Measurements from ENCODE around the gene RTKN. TPM values are rescaled to one million over a fixed set of nuclear protein-coding genes. Genes with fewer than 3 reads are reported as not detected.
A peak's percentile ranks its signal among the peaks of the same experiment; 100 is the strongest.

The RTKN gene
- total RNA-seq, 1 experiment from 2014 or later: 94.0 TPM

GRCh38 chr2:74474899-74475298 lies 33.2 kb upstream of the RTKN start:
- Histone ChIP-seq H3K79me2 (ENCODE audit: insufficient read depth, low read length) (peaks cover 10% of the 10 kb centered on the region), H3K4me3 (replicated peaks in 1 of 2; ENCODE audit: low read depth in 1 of 2, low read length in 2 of 2) (no peak overlapping the region), H3K27me3 (ENCODE audit: insufficient read depth, low read length) (no peaks in the 10 kb centered on the region), H3K36me3 (ENCODE audit: control insufficient read depth in 1 of 2, insufficient read depth in 2 of 2, low read length in 2 of 2) (peaks cover 15 to 17% of the 10 kb centered on the region in 2 experiments; a peak in 3 of 4 replicates), H3K27ac (ENCODE audit: low read depth, low read length) (no peak overlapping the region), H3K9me3 (ENCODE audit: control insufficient read depth in 1 of 2, insufficient read depth in 1 of 2, low read depth in 1 of 2, low read length in 2 of 2) (no peaks in the 10 kb centered on the region), H3K9ac (ENCODE audit: low read length) (no peak overlapping the region), H3K9me2 (ENCODE audit: insufficient read depth) (no peaks in the 10 kb centered on the region), H3K4me1 (ENCODE audit: control insufficient read depth in 1 of 2, insufficient read depth in 2 of 2, low read length in 2 of 2) (peaks cover 12 to 18% of the 10 kb centered on the region in 2 experiments; a peak in 3 of 4 replicates), H2AFZ (ENCODE audit: low read depth, low read length, poor library complexity, severe bottlenecking) (no peak overlapping the region), H4K20me1 (ENCODE audit: insufficient read depth) (no peaks in the 10 kb centered on the region), H3K4me2 (ENCODE audit: low read length) (no peak overlapping the region)
- RAD21 ChIA-PET (ENCODE audit: low non-redundant PET in 1 of 2, low total read pairs in 2 of 2, uncharacterized antibody in 2 of 2, unreplicated experiment in 2 of 2): no interaction called here
- ATAC-seq (no peak), DNase-seq (ENCODE audit: low read depth, low spot score) (no peak)
- BruUV-seq (replicated peaks): no TSS peak
- POLR2A ChIA-PET: interaction anchor here (1.0 to 1.1 kb wide), 2 partner anchors 17 to 26 kb away, joined by 3 read pairs; partner anchors contain the start of gene WBP1
- intact Hi-C loops (cut with micrococcal nuclease): no loop called here
- CTCF ChIA-PET: interaction anchor here (1.0 to 1.8 kb wide), 3 partner anchors 8 to 140 kb away, joined by 3 to 6 read pairs (median 3); partner anchors contain the start of genes CCDC142, TTC31 and WBP1
- peak in 2 of 3 experiments; percentile 57 to 58; a peak in 4 of 6 replicates for TF ChIP-seq CTCF (IDR thresholded peaks at IDR 0.05 in 2 of 3, conservative IDR thresholded peaks at IDR 0.05 in 1 of 3; ENCODE audit: borderline replicate concordance in 1 of 3, insufficient read depth in 1 of 3, low read depth in 2 of 3, low read length in 2 of 3)
- no peak for TF ChIP-seq TCF7L2 (IDR thresholded peaks at IDR 0.05; ENCODE audit: borderline replicate concordance, extremely low read depth, insufficient read depth, insufficient read length)
- TF ChIP-seq RAD21 (IDR thresholded peaks at IDR 0.05; ENCODE audit: low read depth): peak; percentile 33
- no peak for TF ChIP-seq EGR1 (IDR thresholded peaks at IDR 0.05; ENCODE audit: low read depth)

DNA sequence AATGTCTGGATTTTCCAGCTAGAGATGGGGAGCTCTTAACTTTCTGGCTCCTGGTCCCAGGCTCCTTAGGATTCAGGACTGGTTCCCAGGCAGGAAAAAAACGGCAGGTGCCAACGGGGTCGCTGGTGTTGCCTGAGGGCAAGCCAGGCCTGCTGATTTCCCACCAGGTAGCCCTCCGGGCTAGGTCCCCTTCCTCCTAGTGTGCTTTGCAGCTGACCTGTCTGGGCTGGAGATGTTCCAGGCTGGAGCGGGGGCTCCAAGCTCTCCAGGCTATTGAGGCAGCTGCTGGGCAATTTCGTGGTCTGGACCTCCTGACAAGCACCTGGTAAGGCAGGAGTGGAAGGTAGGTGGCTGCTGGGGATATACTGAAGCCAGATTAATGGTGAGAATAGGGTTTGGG lies 32.7 kb upstream of the RTKN start:
- peaks cover 10% of the 10 kb centered on the region for H3K79me2 ChIP-seq (ENCODE audit: insufficient read depth, low read length)
- no peak overlapping the region for H3K9ac ChIP-seq (ENCODE audit: low read length)
- ChIA-PET POLR2A (interaction anchor here (1.0 to 1.1 kb wide), 2 partner anchors 16 to 26 kb away, joined by 3 read pairs; partner anchors contain the start of gene WBP1), RAD21 (ENCODE audit: low non-redundant PET in 1 of 2, low total read pairs in 2 of 2, uncharacterized antibody in 2 of 2, unreplicated experiment in 2 of 2) (no interaction called here), CTCF (interaction anchor here (1.0 to 1.8 kb wide), 3 partner anchors 9 to 139 kb away, joined by 3 to 6 read pairs (median 3); partner anchors contain the start of genes CCDC142, TTC31 and WBP1)
- H3K4me1 ChIP-seq (ENCODE audit: control insufficient read depth in 1 of 2, insufficient read depth in 2 of 2, low read length in 2 of 2): peaks cover 12 to 18% of the 10 kb centered on the region in 2 experiments; a peak in 3 of 4 replicates
- H2AFZ ChIP-seq (ENCODE audit: low read depth, low read length, poor library complexity, severe bottlenecking): no peak overlapping the region
- H3K36me3 ChIP-seq (ENCODE audit: control insufficient read depth in 1 of 2, insufficient read depth in 2 of 2, low read length in 2 of 2): peaks cover 13 to 17% of the 10 kb centered on the region in 2 experiments; a peak in 2 of 4 replicates
- no peak for DNase-seq (ENCODE audit: low read depth, low spot score)
- no peaks in the 10 kb centered on the region for H3K27me3 ChIP-seq (ENCODE audit: insufficient read depth, low read length)
- no peaks in the 10 kb centered on the region for H4K20me1 ChIP-seq (ENCODE audit: insufficient read depth)
- no peaks in the 10 kb centered on the region for H3K9me3 ChIP-seq (ENCODE audit: control insufficient read depth in 1 of 2, insufficient read depth in 1 of 2, low read depth in 1 of 2, low read length in 2 of 2)
- H3K4me3 ChIP-seq (replicated peaks in 1 of 2; ENCODE audit: low read depth in 1 of 2, low read length in 2 of 2): no peak overlapping the region
- H3K4me2 ChIP-seq (ENCODE audit: low read length): no peak overlapping the region
- H3K27ac ChIP-seq (ENCODE audit: low read depth, low read length): no peak overlapping the region
- intact Hi-C loops (cut with micrococcal nuclease): no loop called here
- H3K9me2 ChIP-seq (ENCODE audit: insufficient read depth): no peaks in the 10 kb centered on the region
- no TSS peak for BruUV-seq (replicated peaks)
- ATAC-seq: no peak
- no peak for TF ChIP-seq EGR1 (IDR thresholded peaks at IDR 0.05; ENCODE audit: low read depth)
- TF ChIP-seq SRF (IDR thresholded peaks at IDR 0.05; ENCODE audit: low read depth): no peak
- no peak for TF ChIP-seq ZBTB33 (IDR thresholded peaks at IDR 0.05; ENCODE audit: extremely low read depth, insufficient replicate concordance, low read length)
- TF ChIP-seq CBX3 (IDR thresholded peaks at IDR 0.05; ENCODE audit: low read depth): no peak
- no peak for TF ChIP-seq TCF7L2 (IDR thresholded peaks at IDR 0.05; ENCODE audit: borderline replicate concordance, extremely low read depth, insufficient read depth, insufficient read length)
- TF ChIP-seq POLR2AphosphoS5 (IDR thresholded peaks at IDR 0.05; ENCODE audit: low read depth, low read length): no peak
- TF ChIP-seq, protein P1, sequence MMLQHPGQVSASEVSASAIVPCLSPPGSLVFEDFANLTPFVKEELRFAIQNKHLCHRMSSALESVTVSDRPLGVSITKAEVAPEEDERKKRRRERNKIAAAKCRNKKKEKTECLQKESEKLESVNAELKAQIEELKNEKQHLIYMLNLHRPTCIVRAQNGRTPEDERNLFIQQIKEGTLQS (IDR thresholded peaks at IDR 0.05): no peak
- TF ChIP-seq POLR2A (IDR thresholded peaks at IDR 0.05; ENCODE audit: borderline replicate concordance, extremely low read depth, insufficient read depth, insufficient read length): no peak
- no peak for TF ChIP-seq SP1 (IDR thresholded peaks at IDR 0.05; ENCODE audit: low read depth)
- TF ChIP-seq CTCF (IDR thresholded peaks at IDR 0.05 in 2 of 3, conservative IDR thresholded peaks at IDR 0.05 in 1 of 3; ENCODE audit: borderline replicate concordance in 1 of 3, insufficient read depth in 1 of 3, low read depth in 2 of 3, low read length in 2 of 3): no peak
- no peak for TF ChIP-seq CEBPB (IDR thresholded peaks at IDR 0.05; ENCODE audit: low read depth)
